ENCODE measurements around the gene FBXL13.
"Not testable (repeated sequence)": the region's sequence is repeated elsewhere in the genome, so short reads cannot be mapped to it uniquely, and the experiment has no call there.

FBXL13 gene

GRCh38 chr7:102778663-102779062 lies 295.9 kb downstream of the FBXL13 start:
- not testable (repeated sequence) for H3K9ac ChIP-seq; H3K27ac ChIP-seq; H4K20me1 ChIP-seq (ENCODE audit: insufficient read depth); H3K4me1 ChIP-seq (ENCODE audit: low read depth, poor library complexity, severe bottlenecking); H2AFZ ChIP-seq (ENCODE audit: low read depth); H3K79me2 ChIP-seq (ENCODE audit: insufficient read depth, low read depth); H3K4me2 ChIP-seq; H3K4me3 ChIP-seq (IDR thresholded peaks at IDR 0.05; ENCODE audit: insufficient read depth, low read depth, low read length); H3K36me3 ChIP-seq (ENCODE audit: insufficient read depth); H3K27me3 ChIP-seq (ENCODE audit: insufficient read depth, low read depth)

- H3K9ac ChIP-seq: not testable (repeated sequence)
Observed at GRCh38 chr7:102776217-102776616, 298.4 kb downstream of the FBXL13 start.

GRCh38 chr7:102770467-102770866 lies 304.1 kb downstream of the FBXL13 start:
- H3K79me2 ChIP-seq (ENCODE audit: insufficient read depth, low read depth); H2AFZ ChIP-seq (ENCODE audit: low read depth); H3K4me2 ChIP-seq; H3K27me3 ChIP-seq (ENCODE audit: insufficient read depth, low read depth); H4K20me1 ChIP-seq (ENCODE audit: insufficient read depth); H3K36me3 ChIP-seq (ENCODE audit: insufficient read depth); H3K4me3 ChIP-seq (IDR thresholded peaks at IDR 0.05; ENCODE audit: insufficient read depth, low read depth, low read length); H3K9ac ChIP-seq; H3K27ac ChIP-seq; H3K4me1 ChIP-seq (ENCODE audit: low read depth, poor library complexity, severe bottlenecking): not testable (repeated sequence)

More at GRCh38 chr7:102776217-102776616, 298.4 kb downstream of the FBXL13 start:
- not testable (repeated sequence) for H3K27ac ChIP-seq; H4K20me1 ChIP-seq (ENCODE audit: insufficient read depth); H3K36me3 ChIP-seq (ENCODE audit: insufficient read depth); H3K79me2 ChIP-seq (ENCODE audit: insufficient read depth, low read depth); H2AFZ ChIP-seq (ENCODE audit: low read depth); H3K27me3 ChIP-seq (ENCODE audit: insufficient read depth, low read depth); H3K4me3 ChIP-seq (IDR thresholded peaks at IDR 0.05; ENCODE audit: insufficient read depth, low read depth, low read length); H3K4me1 ChIP-seq (ENCODE audit: low read depth, poor library complexity, severe bottlenecking); H3K4me2 ChIP-seq

- not testable (repeated sequence) for H3K4me1 ChIP-seq (ENCODE audit: low read depth, poor library complexity, severe bottlenecking); H3K9ac ChIP-seq; H4K20me1 ChIP-seq (ENCODE audit: insufficient read depth); H3K4me3 ChIP-seq (IDR thresholded peaks at IDR 0.05; ENCODE audit: insufficient read depth, low read depth, low read length); H2AFZ ChIP-seq (ENCODE audit: low read depth); H3K79me2 ChIP-seq (ENCODE audit: insufficient read depth, low read depth); H3K4me2 ChIP-seq; H3K27ac ChIP-seq; H3K36me3 ChIP-seq (ENCODE audit: insufficient read depth); H3K27me3 ChIP-seq (ENCODE audit: insufficient read depth, low read depth)
Observed at GRCh38 chr7:102769657-102770192, 304.9 kb downstream of the FBXL13 start.

GRCh38 chr7:102763295-102763905 lies 311.2 kb downstream of the FBXL13 start:
- not testable (repeated sequence) for H4K20me1 ChIP-seq (ENCODE audit: insufficient read depth); H3K36me3 ChIP-seq (ENCODE audit: insufficient read depth); H3K79me2 ChIP-seq (ENCODE audit: insufficient read depth, low read depth); H3K4me3 ChIP-seq (IDR thresholded peaks at IDR 0.05; ENCODE audit: insufficient read depth, low read depth, low read length); H3K27me3 ChIP-seq (ENCODE audit: insufficient read depth, low read depth); H3K4me2 ChIP-seq; H3K27ac ChIP-seq; H2AFZ ChIP-seq (ENCODE audit: low read depth); H3K9ac ChIP-seq; H3K4me1 ChIP-seq (ENCODE audit: low read depth, poor library complexity, severe bottlenecking)
